GM12872 (cell line): ENCODE results near the gene PRRC2A.

Experiments used
- TF ChIP-seq, protein P1 (sequence below): IDR thresholded peaks from 3 replicates; pipeline ENCODE4 v1.5.1; 2011; ENCODE audit warnings: low read depth, mild to moderate bottlenecking, low read length, moderate library complexity; ENCODE audit not compliant: insufficient read depth

Gene PRRC2A

DNA sequence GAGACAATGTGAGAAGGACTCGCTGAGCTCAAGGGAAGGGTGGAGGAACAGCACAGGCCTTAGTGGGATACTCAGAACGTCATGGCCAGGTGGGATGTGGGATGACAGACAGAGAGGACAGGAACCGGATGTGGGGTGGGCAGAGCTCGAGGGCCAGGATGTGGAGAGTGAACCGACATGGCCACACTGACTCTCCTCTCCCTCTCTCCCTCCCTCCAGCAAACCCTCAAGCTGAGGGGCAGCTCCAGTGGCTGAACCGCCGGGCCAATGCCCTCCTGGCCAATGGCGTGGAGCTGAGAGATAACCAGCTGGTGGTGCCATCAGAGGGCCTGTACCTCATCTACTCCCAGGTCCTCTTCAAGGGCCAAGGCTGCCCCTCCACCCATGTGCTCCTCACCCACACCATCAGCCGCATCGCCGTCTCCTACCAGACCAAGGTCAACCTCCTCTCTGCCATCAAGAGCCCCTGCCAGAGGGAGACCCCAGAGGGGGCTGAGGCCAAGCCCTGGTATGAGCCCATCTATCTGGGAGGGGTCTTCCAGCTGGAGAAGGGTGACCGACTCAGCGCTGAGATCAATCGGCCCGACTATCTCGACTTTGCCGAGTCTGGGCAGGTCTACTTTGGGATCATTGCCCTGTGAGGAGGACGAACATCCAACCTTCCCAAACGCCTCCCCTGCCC is 43.5 kb upstream of the PRRC2A start:
- TF ChIP-seq, protein P1, sequence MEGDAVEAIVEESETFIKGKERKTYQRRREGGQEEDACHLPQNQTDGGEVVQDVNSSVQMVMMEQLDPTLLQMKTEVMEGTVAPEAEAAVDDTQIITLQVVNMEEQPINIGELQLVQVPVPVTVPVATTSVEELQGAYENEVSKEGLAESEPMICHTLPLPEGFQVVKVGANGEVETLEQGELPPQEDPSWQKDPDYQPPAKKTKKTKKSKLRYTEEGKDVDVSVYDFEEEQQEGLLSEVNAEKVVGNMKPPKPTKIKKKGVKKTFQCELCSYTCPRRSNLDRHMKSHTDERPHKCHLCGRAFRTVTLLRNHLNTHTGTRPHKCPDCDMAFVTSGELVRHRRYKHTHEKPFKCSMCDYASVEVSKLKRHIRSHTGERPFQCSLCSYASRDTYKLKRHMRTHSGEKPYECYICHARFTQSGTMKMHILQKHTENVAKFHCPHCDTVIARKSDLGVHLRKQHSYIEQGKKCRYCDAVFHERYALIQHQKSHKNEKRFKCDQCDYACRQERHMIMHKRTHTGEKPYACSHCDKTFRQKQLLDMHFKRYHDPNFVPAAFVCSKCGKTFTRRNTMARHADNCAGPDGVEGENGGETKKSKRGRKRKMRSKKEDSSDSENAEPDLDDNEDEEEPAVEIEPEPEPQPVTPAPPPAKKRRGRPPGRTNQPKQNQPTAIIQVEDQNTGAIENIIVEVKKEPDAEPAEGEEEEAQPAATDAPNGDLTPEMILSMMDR: no peak

DNA sequence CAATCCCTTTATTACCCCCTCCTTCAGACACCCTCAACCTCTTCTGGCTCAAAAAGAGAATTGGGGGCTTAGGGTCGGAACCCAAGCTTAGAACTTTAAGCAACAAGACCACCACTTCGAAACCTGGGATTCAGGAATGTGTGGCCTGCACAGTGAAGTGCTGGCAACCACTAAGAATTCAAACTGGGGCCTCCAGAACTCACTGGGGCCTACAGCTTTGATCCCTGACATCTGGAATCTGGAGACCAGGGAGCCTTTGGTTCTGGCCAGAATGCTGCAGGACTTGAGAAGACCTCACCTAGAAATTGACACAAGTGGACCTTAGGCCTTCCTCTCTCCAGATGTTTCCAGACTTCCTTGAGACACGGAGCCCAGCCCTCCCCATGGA is 42.9 kb upstream of the PRRC2A start:
- TF ChIP-seq, protein P1: no peak

DNA sequence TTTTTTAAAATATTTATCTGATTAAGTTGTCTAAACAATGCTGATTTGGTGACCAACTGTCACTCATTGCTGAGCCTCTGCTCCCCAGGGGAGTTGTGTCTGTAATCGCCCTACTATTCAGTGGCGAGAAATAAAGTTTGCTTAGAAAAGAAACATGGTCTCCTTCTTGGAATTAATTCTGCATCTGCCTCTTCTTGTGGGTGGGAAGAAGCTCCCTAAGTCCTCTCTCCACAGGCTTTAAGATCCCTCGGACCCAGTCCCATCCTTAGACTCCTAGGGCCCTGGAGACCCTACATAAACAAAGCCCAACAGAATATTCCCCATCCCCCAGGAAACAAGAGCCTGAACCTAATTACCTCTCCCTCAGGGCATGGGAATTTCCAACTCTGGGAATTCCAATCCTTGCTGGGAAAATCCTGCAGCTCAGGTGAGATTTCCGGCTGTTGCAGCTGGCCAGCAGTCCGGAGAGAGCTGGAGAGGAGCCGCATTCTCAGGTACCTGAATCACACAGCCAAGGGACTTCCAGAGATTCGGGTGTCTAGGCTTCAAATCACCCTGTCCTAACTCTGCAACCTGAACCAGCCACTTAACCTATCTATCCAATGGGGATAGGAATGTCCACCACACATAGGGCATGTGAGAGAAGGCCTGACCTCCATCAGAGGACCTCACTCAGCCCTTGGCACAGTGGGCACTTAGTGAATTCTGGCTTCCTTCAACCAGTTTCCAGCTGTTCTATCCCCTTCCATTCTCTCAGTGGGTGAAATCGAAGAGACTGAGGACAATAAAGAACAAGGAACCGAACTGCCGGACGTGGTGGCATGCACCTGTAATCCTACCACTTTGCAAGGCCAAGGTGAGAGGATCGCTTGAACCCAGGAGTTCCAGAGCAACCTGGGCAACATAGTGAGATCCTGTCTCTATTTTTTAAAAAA is 42.1 kb upstream of the PRRC2A start:
- TF ChIP-seq, protein P1: no peak

DNA sequence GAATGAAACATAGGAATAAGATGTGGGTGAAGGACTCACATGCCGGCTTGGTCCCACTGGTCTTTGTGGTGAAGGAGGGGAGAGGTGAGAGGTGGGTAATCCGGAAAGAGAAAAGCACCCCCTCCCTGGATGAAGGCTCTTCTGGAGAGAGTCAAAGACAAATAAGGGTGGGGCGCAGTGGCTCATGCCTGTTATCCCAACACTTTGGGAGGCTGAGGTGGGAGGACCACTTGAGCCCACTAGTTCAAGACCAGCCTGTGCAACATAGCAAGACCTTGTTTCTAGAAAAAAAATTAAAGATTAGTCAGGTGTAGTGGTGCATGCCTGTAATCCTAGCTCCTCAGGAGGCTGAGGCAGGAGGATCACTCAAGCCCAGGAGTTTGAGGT is 41.4 kb upstream of the PRRC2A start:
- TF ChIP-seq, protein P1: no peak

DNA sequence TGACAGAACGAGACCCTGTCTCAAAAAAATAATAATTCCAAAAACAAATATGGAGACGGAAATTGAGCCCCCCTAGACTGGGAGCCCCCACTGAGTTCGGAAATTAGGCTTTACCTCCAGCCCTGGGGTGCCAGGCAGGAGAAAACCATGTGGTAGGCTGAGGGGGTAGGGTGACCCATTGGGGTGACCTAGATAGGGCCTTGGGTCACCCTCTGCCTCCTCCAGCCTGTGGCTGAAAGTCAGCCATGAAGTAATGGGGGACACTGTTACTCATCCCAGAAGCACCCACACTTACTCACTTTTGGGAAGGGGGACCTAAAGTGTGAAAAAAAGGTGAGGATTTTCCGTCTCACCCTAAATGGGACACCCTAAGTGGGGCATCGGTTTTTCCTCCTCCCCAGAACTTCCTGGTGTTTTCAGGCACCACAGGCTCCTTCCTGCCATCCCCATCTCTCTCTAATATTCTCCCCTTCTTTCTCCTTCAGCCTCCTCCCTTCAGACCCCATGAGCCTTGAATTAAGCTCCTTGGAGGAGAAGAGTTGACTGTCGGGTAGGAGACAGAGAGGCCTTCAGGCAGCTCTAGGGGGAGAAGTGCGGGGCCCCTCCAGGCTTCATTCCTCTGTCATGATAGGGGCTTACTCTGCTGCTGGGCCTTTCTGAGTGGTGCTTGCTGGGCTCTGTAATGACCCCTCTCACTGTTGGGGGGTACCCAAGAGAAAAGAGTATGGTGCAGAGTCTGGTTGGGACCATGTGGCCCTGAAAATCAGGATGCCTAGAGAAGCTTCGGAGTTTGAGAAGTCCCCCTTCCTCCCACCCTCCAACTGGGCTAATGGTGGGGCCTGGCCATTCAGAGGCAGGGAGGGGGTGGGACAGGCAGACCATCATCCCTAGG is 40.7 kb upstream of the PRRC2A start:
- TF ChIP-seq, protein P1: no peak

DNA sequence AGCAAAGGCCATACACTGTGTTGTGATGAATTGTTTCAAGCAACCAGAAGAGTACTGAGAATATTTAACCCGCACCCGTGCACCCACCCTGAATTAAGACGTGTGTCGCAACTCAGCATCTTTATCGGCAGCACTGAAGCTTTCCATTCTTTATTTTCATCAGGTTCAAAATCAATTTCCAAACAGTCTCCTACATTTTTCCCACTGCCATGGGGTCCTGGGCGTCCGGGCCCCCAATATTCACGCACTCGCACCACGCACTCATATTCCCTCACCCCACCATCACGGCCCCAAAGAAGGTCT is 40.1 kb upstream of the PRRC2A start:
- TF ChIP-seq, protein P1: no peak
